K562 (cell line): ENCODE measurements around the gene WFIKKN1. TPM values are rescaled to one million over a fixed set of nuclear protein-coding genes. Genes with fewer than 3 reads are reported as not detected.

Experiments
- polyA plus RNA-seq, 8 experiments: library from polyadenylated mRNA; depleted of rRNA in 4 of 8; stranded (reverse) in 5 of 8; unstranded in 3 of 8; fragments of >200 nt; fragmentation: Nextera tagmentation in 2 of 8; fragmentation: Illumina TruSeq in 1 of 8; extraction: Ambion mirVana in 2 of 8; extraction: Trizol in 1 of 8; gene quantifications; 2 replicates each; pipeline versions ENCODE4 v1.2.1 to v1.2.3, GENCODE V29; 2011 to 2014; ENCODE audit warnings: inconsistent platforms in 1 of 8, missing spikeins in 1 of 8
- total RNA-seq, 7 experiments: library from RNA; depleted of rRNA in 6 of 7; stranded (reverse); fragments of >200 nt in 6 of 7; fragmentation: Illumina TruSeq in 2 of 7; extraction: Trizol in 2 of 7; gene quantifications; 2 replicates each; pipeline versions ENCODE4 v1.2.1 to v1.2.3, GENCODE V29; 2011 to 2021; ENCODE audit warnings: low replicate concordance in 1 of 7

The WFIKKN1 gene
- total and polyA plus RNA-seq, 9 of the 15 experiments (the other 6 are each of a cell fraction or from before 2014, with no cell fraction given) = 0.14 to 1.1 (median 0.50) TPM; not detected in 4

Other genes starting within 250 kb of the WFIKKN1 start
Only the 7 nearest of the 27 such genes appear.
- 22.3 and 26.0 TPM in 2 replicates for gene RAB40C, start 40.9 kb upstream of the WFIKKN1 start, total RNA-seq (2014; rRNA removed)
- 1.9 and 2.5 TPM in 2 replicates for gene RAB40C, start 40.9 kb upstream of the WFIKKN1 start, total RNA-seq (2014; rRNA removed; fragmentation: Illumina TruSeq; extraction: Trizol)
- gene RAB40C, start 40.9 kb upstream of the WFIKKN1 start, total RNA-seq (2015; rRNA removed; fragmentation: Illumina TruSeq; extraction: Trizol) = 10.1 and 11.4 TPM in 2 replicates
- gene RAB40C, start 40.9 kb upstream of the WFIKKN1 start, total RNA-seq (2021) = 23.4 and 25.3 TPM in 2 replicates
- 8.7 and 10.9 TPM in 2 replicates for gene RAB40C, start 40.9 kb upstream of the WFIKKN1 start, polyA plus RNA-seq (2011; rRNA removed)
- 5.6 and 13.3 TPM in 2 replicates for gene RAB40C, start 40.9 kb upstream of the WFIKKN1 start, polyA plus RNA-seq (2014; fragmentation: Illumina TruSeq; extraction: Trizol)
- under 1 TPM; 0.17 to 0.50 TPM for gene RAB40C, start 40.9 kb upstream of the WFIKKN1 start, polyA plus RNA-seq (2014; fragmentation: Nextera tagmentation; extraction: Ambion mirVana)
- gene RAB40C, start 40.9 kb upstream of the WFIKKN1 start, polyA plus RNA-seq (2014; rRNA removed) = 20.9 and 22.3 TPM in 2 replicates
- gene METTL26, start 5.3 kb downstream of the WFIKKN1 start, total RNA-seq (2014; rRNA removed) = 198 and 279 TPM in 2 replicates
- 22.9 and 36.2 TPM in 2 replicates for gene METTL26, start 5.3 kb downstream of the WFIKKN1 start, total RNA-seq (2014; rRNA removed; fragmentation: Illumina TruSeq; extraction: Trizol)
- gene METTL26, start 5.3 kb downstream of the WFIKKN1 start, total RNA-seq (2015; rRNA removed; fragmentation: Illumina TruSeq; extraction: Trizol) = 75.4 and 76.5 TPM in 2 replicates
- gene METTL26, start 5.3 kb downstream of the WFIKKN1 start, total RNA-seq (2021) = 177 and 184 TPM in 2 replicates
- 105 and 115 TPM in 2 replicates for gene METTL26, start 5.3 kb downstream of the WFIKKN1 start, polyA plus RNA-seq (2011; rRNA removed)
- 80.9 and 91.6 TPM in 2 replicates for gene METTL26, start 5.3 kb downstream of the WFIKKN1 start, polyA plus RNA-seq (2014; fragmentation: Illumina TruSeq; extraction: Trizol)
- gene METTL26, start 5.3 kb downstream of the WFIKKN1 start, polyA plus RNA-seq (2014; fragmentation: Nextera tagmentation; extraction: Ambion mirVana) = 10 to 100 TPM in 1 of 2 experiments, 1 to 10 TPM in 1; 7.3 to 11.6 TPM
- gene METTL26, start 5.3 kb downstream of the WFIKKN1 start, polyA plus RNA-seq (2014; rRNA removed) = 262 and 265 TPM in 2 replicates
- gene MCRIP2, start 10.8 kb downstream of the WFIKKN1 start, total RNA-seq (2014; rRNA removed) = 120 and 148 TPM in 2 replicates
- 3.4 and 6.3 TPM in 2 replicates for gene MCRIP2, start 10.8 kb downstream of the WFIKKN1 start, total RNA-seq (2014; rRNA removed; fragmentation: Illumina TruSeq; extraction: Trizol)
- gene MCRIP2, start 10.8 kb downstream of the WFIKKN1 start, total RNA-seq (2015; rRNA removed; fragmentation: Illumina TruSeq; extraction: Trizol) = 55.8 and 56.1 TPM in 2 replicates
- 110 and 124 TPM in 2 replicates for gene MCRIP2, start 10.8 kb downstream of the WFIKKN1 start, total RNA-seq (2021)
- gene MCRIP2, start 10.8 kb downstream of the WFIKKN1 start, polyA plus RNA-seq (2011; rRNA removed) = 35.2 and 47.4 TPM in 2 replicates
- 12.8 and 40.4 TPM in 2 replicates for gene MCRIP2, start 10.8 kb downstream of the WFIKKN1 start, polyA plus RNA-seq (2014; fragmentation: Illumina TruSeq; extraction: Trizol)
- gene MCRIP2, start 10.8 kb downstream of the WFIKKN1 start, polyA plus RNA-seq (2014; fragmentation: Nextera tagmentation; extraction: Ambion mirVana) = 1 to 10 TPM in 1 of 2 experiments, under 1 TPM in 1; 0.80 to 3.5 TPM
- gene MCRIP2, start 10.8 kb downstream of the WFIKKN1 start, polyA plus RNA-seq (2014; rRNA removed) = 111 and 123 TPM in 2 replicates
- 4.9 and 6.5 TPM in 2 replicates for gene WDR90, start 18.4 kb downstream of the WFIKKN1 start, total RNA-seq (2014; rRNA removed)
- 0.80 and 1.3 TPM in 2 replicates for gene WDR90, start 18.4 kb downstream of the WFIKKN1 start, total RNA-seq (2014; rRNA removed; fragmentation: Illumina TruSeq; extraction: Trizol)
- gene WDR90, start 18.4 kb downstream of the WFIKKN1 start, total RNA-seq (2015; rRNA removed; fragmentation: Illumina TruSeq; extraction: Trizol) = 3.0 and 3.3 TPM in 2 replicates
- 10.0 and 12.6 TPM in 2 replicates for gene WDR90, start 18.4 kb downstream of the WFIKKN1 start, total RNA-seq (2021)
- 5.7 and 9.4 TPM in 2 replicates for gene WDR90, start 18.4 kb downstream of the WFIKKN1 start, polyA plus RNA-seq (2011; rRNA removed)
- gene WDR90, start 18.4 kb downstream of the WFIKKN1 start, polyA plus RNA-seq (2014; fragmentation: Illumina TruSeq; extraction: Trizol) = 1.4 and 4.3 TPM in 2 replicates
- under 1 TPM; 0.44 to 0.46 TPM for gene WDR90, start 18.4 kb downstream of the WFIKKN1 start, polyA plus RNA-seq (2014; fragmentation: Nextera tagmentation; extraction: Ambion mirVana)
- gene WDR90, start 18.4 kb downstream of the WFIKKN1 start, polyA plus RNA-seq (2014; rRNA removed) = 8.1 and 10.6 TPM in 2 replicates
- gene RHOT2, start 37.1 kb downstream of the WFIKKN1 start, total RNA-seq (2014; rRNA removed) = 116 and 158 TPM in 2 replicates
- 18.6 and 26.7 TPM in 2 replicates for gene RHOT2, start 37.1 kb downstream of the WFIKKN1 start, total RNA-seq (2014; rRNA removed; fragmentation: Illumina TruSeq; extraction: Trizol)
- gene RHOT2, start 37.1 kb downstream of the WFIKKN1 start, total RNA-seq (2015; rRNA removed; fragmentation: Illumina TruSeq; extraction: Trizol) = 83.6 and 87.9 TPM in 2 replicates
- 267 TPM in 2 replicates for gene RHOT2, start 37.1 kb downstream of the WFIKKN1 start, total RNA-seq (2021)
- 118 and 173 TPM in 2 replicates for gene RHOT2, start 37.1 kb downstream of the WFIKKN1 start, polyA plus RNA-seq (2011; rRNA removed)
- gene RHOT2, start 37.1 kb downstream of the WFIKKN1 start, polyA plus RNA-seq (2014; fragmentation: Illumina TruSeq; extraction: Trizol) = 112 and 139 TPM in 2 replicates
- gene RHOT2, start 37.1 kb downstream of the WFIKKN1 start, polyA plus RNA-seq (2014; fragmentation: Nextera tagmentation; extraction: Ambion mirVana) = 1 to 10 TPM; 5.0 to 6.8 TPM
- gene RHOT2, start 37.1 kb downstream of the WFIKKN1 start, polyA plus RNA-seq (2014; rRNA removed) = 373 and 378 TPM in 2 replicates
- gene RHBDL1, start 44.7 kb downstream of the WFIKKN1 start, total RNA-seq (2014; rRNA removed) = 2.7 and 3.9 TPM in 2 replicates
- 0.11 TPM in 1 of 2 replicates, not detected in the other for gene RHBDL1, start 44.7 kb downstream of the WFIKKN1 start, total RNA-seq (2014; rRNA removed; fragmentation: Illumina TruSeq; extraction: Trizol)
- 0.79 and 0.94 TPM in 2 replicates for gene RHBDL1, start 44.7 kb downstream of the WFIKKN1 start, total RNA-seq (2015; rRNA removed; fragmentation: Illumina TruSeq; extraction: Trizol)
- gene RHBDL1, start 44.7 kb downstream of the WFIKKN1 start, total RNA-seq (2021) = 3.6 and 4.0 TPM in 2 replicates
- gene RHBDL1, start 44.7 kb downstream of the WFIKKN1 start, polyA plus RNA-seq (2011; rRNA removed) = 1.7 and 3.5 TPM in 2 replicates
- 0.55 and 1.1 TPM in 2 replicates for gene RHBDL1, start 44.7 kb downstream of the WFIKKN1 start, polyA plus RNA-seq (2014; fragmentation: Illumina TruSeq; extraction: Trizol)
- under 1 TPM in 1 of 2 experiments, not detected in 1; 0.03 TPM for gene RHBDL1, start 44.7 kb downstream of the WFIKKN1 start, polyA plus RNA-seq (2014; fragmentation: Nextera tagmentation; extraction: Ambion mirVana)
- gene RHBDL1, start 44.7 kb downstream of the WFIKKN1 start, polyA plus RNA-seq (2014; rRNA removed) = 3.4 and 5.6 TPM in 2 replicates
- 251 and 276 TPM in 2 replicates for gene STUB1, start 49.4 kb downstream of the WFIKKN1 start, total RNA-seq (2014; rRNA removed)
- gene STUB1, start 49.4 kb downstream of the WFIKKN1 start, total RNA-seq (2014; rRNA removed; fragmentation: Illumina TruSeq; extraction: Trizol) = 65.4 and 88.2 TPM in 2 replicates
- gene STUB1, start 49.4 kb downstream of the WFIKKN1 start, total RNA-seq (2015; rRNA removed; fragmentation: Illumina TruSeq; extraction: Trizol) = 147 and 168 TPM in 2 replicates
- gene STUB1, start 49.4 kb downstream of the WFIKKN1 start, total RNA-seq (2021) = 191 and 213 TPM in 2 replicates
- 114 TPM in 2 replicates for gene STUB1, start 49.4 kb downstream of the WFIKKN1 start, polyA plus RNA-seq (2011; rRNA removed)
- 152 and 188 TPM in 2 replicates for gene STUB1, start 49.4 kb downstream of the WFIKKN1 start, polyA plus RNA-seq (2014; fragmentation: Illumina TruSeq; extraction: Trizol)
- gene STUB1, start 49.4 kb downstream of the WFIKKN1 start, polyA plus RNA-seq (2014; fragmentation: Nextera tagmentation; extraction: Ambion mirVana) = 10 to 100 TPM; 10.6 to 27.7 TPM
- 193 and 200 TPM in 2 replicates for gene STUB1, start 49.4 kb downstream of the WFIKKN1 start, polyA plus RNA-seq (2014; rRNA removed)